Activated gamma-delta T cell treated with Interleukin-2 at 50 U/mL for 16 hours (primary cell): ENCODE results near the gene COX20.

Experiments
- DNase-seq: peaks from one replicate; pipeline ENCODE4 v3.0.0-alpha.2; 2020

COX20 gene

GRCh38 chr1:244881552-244882280 lies 46.3 kb downstream of the COX20 start:
- DNase-seq = no peak

- DNase-seq = no peak
Observed at GRCh38 chr1:244887281-244887680, 51.8 kb downstream of the COX20 start.

- DNase-seq = no peak
Observed at GRCh38 chr1:244893836-244894235, 58.4 kb downstream of the COX20 start.
